Measurements from ENCODE around the gene ADORA1. TPM values are rescaled to one million over a fixed set of nuclear protein-coding genes. Genes with fewer than 3 reads are reported as not detected.

Gene ADORA1
- total RNA-seq = 1.3 and 5.5 TPM in 2 replicates

GRCh38 chr1:203127666-203128430 is at the start of gene ADORA1:
Gene ADORA1, plus strand, starts transcription at chr1:203127726. Its CDS starts 1,116 bp downstream, at chr1:203128842.

DNA sequence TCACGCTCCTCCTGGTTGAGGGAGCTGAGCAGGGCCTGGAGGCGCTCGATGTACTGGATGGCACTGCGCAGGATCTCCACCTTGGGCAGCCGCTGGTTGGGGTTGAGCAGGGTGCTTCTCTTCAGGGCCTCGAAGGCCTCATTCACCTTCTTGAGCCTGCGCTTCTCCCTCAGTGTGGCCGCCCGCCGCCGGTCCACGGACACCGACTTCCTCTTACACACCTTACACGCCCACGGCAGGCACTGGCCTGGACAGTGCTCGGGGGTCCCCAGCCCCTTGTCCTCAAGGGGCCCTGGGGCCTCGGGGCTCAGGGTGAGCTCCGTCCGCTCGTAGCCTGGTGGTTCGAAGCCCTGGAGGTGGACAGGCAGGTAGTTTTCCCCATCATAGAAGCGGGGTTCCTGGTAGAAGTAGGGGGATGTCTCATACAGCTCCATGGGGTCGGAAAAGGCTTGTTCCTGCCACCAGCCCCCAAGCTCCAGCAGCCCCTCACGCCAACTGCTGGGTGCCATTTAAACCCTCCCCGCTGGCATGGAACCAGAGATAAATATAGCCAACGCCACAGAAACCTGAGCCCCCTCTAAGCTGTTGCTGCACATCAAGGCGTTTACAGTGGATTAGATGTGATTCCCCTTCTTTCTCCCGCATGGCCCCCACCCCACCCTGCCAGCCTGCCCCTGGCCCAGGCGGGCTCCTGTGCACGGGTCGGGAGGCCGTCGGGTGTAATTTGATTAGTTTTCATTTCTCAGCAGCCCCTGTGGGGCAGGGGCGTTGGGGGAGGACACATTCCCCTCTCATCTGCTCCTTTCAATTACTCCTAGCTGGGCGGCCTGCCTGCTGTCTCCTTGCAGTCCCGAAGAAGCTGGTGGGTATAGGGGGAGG is 41.8 kb upstream of the ADORA1 start, which contains the start of gene MYOG:
Gene MYOG, minus strand, starts transcription at position 485 of the 879 bp plus-strand sequence. Its CDS starts 51 bp downstream, at position 434.

DNA sequence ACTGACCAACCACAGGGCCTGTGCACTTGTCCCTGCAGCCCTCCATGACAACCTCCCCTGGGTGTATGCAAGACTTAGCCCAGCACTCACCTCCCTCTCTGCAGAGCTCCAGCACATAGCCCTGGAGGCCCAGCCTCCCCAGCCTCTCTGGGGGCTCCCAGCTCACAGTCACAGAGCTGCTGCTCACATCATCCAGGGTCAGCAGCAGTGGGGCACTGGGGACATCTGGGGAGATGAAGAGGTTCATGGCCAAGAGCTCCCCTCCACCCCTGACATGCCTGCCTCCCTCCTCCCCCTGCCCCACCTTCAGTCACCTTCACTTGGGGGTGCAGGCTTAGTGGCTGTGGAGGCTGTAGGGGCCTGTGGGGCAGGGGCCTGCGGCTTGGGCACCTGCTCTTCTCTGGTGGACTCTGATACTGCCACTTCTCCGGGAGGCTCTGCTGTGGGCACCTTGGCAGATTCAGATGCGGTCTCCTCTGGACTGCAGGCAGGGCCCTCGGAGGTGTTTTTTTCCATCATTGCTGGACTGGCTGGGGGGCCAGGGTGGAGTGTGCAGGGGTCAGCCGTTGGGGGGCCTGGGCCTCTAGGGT is 47.8 kb downstream of the ADORA1 start, which contains the start of gene MYBPH:
Gene MYBPH, minus strand, starts transcription at position 590 of the 590 bp plus-strand sequence. Its CDS starts 71 bp downstream, at position 519.

GRCh38 chr1:203186446-203187303 is 59.1 kb downstream of the ADORA1 start, which contains the start of gene CHI3L1:
Gene CHI3L1, minus strand, starts transcription at chr1:203186704. Its CDS starts 81 bp downstream, at chr1:203186623.

Other genes starting within 250 kb of the ADORA1 start
- gene RABIF, start 238.6 kb upstream of the ADORA1 start, total RNA-seq = 7.2 and 7.6 TPM in 2 replicates
- gene KLHL12, start 200.5 kb upstream of the ADORA1 start, total RNA-seq = 36.0 and 38.5 TPM in 2 replicates
- gene ADIPOR1, start 169.4 kb upstream of the ADORA1 start, total RNA-seq = 102 and 109 TPM in 2 replicates
- gene CYB5R1, start 160.5 kb upstream of the ADORA1 start, total RNA-seq = 37.3 and 39.4 TPM in 2 replicates
- gene TMEM183A, start 120.4 kb upstream of the ADORA1 start, total RNA-seq = 95.7 and 104 TPM in 2 replicates
- 11.2 and 14.5 TPM in 2 replicates for gene PPFIA4, start 101.2 kb upstream of the ADORA1 start, total RNA-seq
- not detected in 2 replicates for gene MYOG, start 41.7 kb upstream of the ADORA1 start, total RNA-seq
- gene MYBPH, start 48.1 kb downstream of the ADORA1 start, total RNA-seq = not detected in 2 replicates
- 2.7 and 11.0 TPM in 2 replicates for gene CHI3L1, start 59.0 kb downstream of the ADORA1 start, total RNA-seq
- not detected in 2 replicates for gene CHIT1, start 101.9 kb downstream of the ADORA1 start, total RNA-seq
- 4.5 and 5.3 TPM in 2 replicates for gene BTG2, start 177.8 kb downstream of the ADORA1 start, total RNA-seq
- gene FMOD, start 223.4 kb downstream of the ADORA1 start, total RNA-seq = 1.9 and 4.9 TPM in 2 replicates

Measured in hair follicle dermal papilla cell (primary cell).